Measurements from ENCODE around the gene CARD19.

Gene CARD19

GRCh38 chr9:93161786-93162562 lies 66.0 kb downstream of the CARD19 start:
- no peak for DNase-seq (ENCODE audit: low read depth)

All from amniotic epithelial cell (primary cell).